ENCODE data around the gene TRAM1L1.

TRAM1L1 gene

GRCh38 chr4:117084866-117085701 lies at the start of gene TRAM1L1:
Gene TRAM1L1 (minus strand): TSS chr4:117085576. CDS start chr4:117085393, 183 bp downstream.
- DNase-seq, result peak; percentile 76

- DNase-seq, result peak; percentile 59
These were observed 49.0 kb upstream of the TRAM1L1 start for GRCh38 chr4:117134386-117134785.

- no peak for DNase-seq
These were observed 11.5 kb upstream of the TRAM1L1 start for GRCh38 chr4:117096886-117097285.

GRCh38 chr4:117096462-117096861 lies 11.1 kb upstream of the TRAM1L1 start:
- DNase-seq, result no peak

- DNase-seq, result no peak
These were observed 8.2 kb upstream of the TRAM1L1 start for GRCh38 chr4:117093571-117093970.

GRCh38 chr4:117077760-117078159 lies 7.6 kb downstream of the TRAM1L1 start:
- DNase-seq, result no peak

- no peak for DNase-seq
These were observed 17.3 kb downstream of the TRAM1L1 start for GRCh38 chr4:117068120-117068519.

- no peak for DNase-seq
These were observed 21.2 kb downstream of the TRAM1L1 start for GRCh38 chr4:117063961-117064696.

- DNase-seq, result no peak
These were observed 42.4 kb downstream of the TRAM1L1 start for GRCh38 chr4:117042962-117043361.
